IPS-18a (cell line): ENCODE results near the gene PIBF1.
"Not testable (repeated sequence)": the region's sequence is repeated elsewhere in the genome, so short reads cannot be mapped to it uniquely, and the experiment has no call there.

Experiments
- H3K27ac ChIP-seq: one replicate; pipeline ENCODE4 v1.5.1; 2013; ENCODE audit warnings: low read length
- H3K27me3 ChIP-seq: one replicate; pipeline ENCODE4 v1.6.1; 2013; ENCODE audit warnings: mild to moderate bottlenecking, low read length; ENCODE audit not compliant: control insufficient read depth, insufficient read depth
- H3K36me3 ChIP-seq: one replicate; pipeline ENCODE4 v1.6.1; 2013; ENCODE audit warnings: low read depth, low read length; ENCODE audit not compliant: control insufficient read depth
- H3K4me1 ChIP-seq: one replicate; pipeline ENCODE4 v1.6.1; 2013; ENCODE audit warnings: low read depth, low read length; ENCODE audit not compliant: control insufficient read depth
- H3K4me3 ChIP-seq: one replicate; pipeline ENCODE4 v1.5.1; 2013; ENCODE audit warnings: low read length
- H3K9ac ChIP-seq: one replicate; pipeline ENCODE4 v1.6.1; 2013; ENCODE audit warnings: mild to moderate bottlenecking, low read length, moderate library complexity
- H3K9me3 ChIP-seq: one replicate; pipeline ENCODE4 v1.6.1; 2013; ENCODE audit warnings: low read depth, low read length; ENCODE audit not compliant: control insufficient read depth

The PIBF1 gene

DNA sequence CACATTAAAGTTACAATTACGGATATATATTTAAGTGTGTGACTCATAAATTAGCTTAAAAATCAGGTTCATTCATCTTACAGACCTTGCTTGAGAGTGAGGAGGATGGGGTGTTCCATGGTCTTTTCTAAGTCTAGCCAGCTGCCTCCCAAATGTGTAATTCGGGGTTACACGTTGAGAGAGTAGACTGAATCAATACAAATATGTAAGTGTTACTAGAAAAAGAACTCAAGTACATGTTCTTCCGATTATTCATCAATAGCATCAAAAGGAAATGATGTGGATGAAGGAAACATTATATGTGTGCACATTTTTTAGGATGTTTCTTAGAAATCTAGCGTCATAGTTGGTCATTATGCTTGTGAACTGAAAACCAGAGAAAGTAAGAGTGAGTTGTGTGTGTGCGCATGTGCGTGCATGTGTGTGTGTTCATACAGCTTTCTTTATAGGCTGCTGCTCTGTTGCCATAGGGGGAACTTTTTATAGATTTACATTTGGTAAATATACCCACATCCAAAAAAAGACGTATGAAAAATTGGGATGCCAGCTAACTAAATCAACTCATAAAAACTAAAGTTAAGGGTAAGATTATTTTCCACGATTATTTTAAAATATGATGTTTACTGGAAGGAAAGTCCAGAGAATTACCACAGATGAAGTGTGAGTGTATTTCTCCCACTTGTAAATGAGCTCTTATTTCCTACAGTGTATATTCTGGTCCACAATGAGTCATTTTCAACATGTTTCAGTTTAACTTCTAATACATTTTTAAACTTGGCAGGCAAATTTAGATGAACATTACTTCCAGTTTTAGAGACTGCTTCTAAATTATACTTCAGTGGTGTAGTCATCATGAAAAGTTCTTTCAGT lies 82.4 kb downstream of the PIBF1 start:
- Histone ChIP-seq H3K36me3 (no peaks in the 10 kb centered on the region), H3K4me1 (no peaks in the 10 kb centered on the region), H3K9me3 (no peaks in the 10 kb centered on the region), H3K9ac (no peak overlapping the region), H3K4me3 (no peak overlapping the region), H3K27ac (no peak overlapping the region), H3K27me3 (no peaks in the 10 kb centered on the region)

DNA sequence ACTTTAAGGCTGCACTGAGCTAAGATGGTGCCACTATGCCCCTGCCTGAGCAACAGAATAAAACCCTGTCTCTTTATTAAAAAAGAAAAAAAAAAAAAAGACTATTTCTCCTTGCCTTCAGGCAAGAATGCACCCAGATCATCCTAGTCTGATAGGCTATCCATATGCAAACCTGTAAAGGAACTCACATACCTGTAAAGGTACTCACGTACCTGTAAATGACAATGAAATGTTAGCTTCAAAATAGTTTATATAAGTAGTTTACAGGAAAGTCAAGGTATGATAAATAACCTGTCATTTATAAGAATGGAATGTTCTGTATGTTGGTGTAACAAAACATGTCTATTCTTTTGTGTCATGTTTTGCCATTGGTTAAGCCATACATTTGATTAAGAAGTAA lies 86.3 kb downstream of the PIBF1 start:
- Histone ChIP-seq H3K27me3 (no peaks in the 10 kb centered on the region), H3K4me3 (no peak overlapping the region), H3K4me1 (no peaks in the 10 kb centered on the region), H3K9me3 (no peaks in the 10 kb centered on the region), H3K36me3 (no peaks in the 10 kb centered on the region), H3K9ac (no peak overlapping the region), H3K27ac (no peak overlapping the region)

DNA sequence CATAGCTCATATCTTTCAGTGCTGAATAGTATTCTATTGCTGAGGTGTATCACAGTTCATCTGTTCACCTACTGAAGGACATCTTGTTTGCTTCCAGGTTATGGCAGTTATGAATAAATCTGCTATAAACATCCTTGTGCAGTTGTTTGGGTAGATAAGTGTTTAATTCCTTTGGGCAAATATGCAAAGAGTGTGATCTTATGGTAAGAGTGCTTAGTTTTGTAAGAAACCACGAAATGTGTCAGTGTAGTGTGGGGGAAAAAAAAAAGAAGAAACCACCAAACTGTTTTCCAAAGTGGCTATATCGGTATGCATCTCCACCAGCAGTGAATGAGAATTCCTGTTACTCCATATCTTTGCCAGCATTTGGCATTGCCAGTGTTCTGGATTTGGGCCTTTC lies 93.3 kb downstream of the PIBF1 start:
- Histone ChIP-seq H3K4me3 (no peak overlapping the region), H3K27ac (no peak overlapping the region), H3K9me3 (no peaks in the 10 kb centered on the region)

DNA sequence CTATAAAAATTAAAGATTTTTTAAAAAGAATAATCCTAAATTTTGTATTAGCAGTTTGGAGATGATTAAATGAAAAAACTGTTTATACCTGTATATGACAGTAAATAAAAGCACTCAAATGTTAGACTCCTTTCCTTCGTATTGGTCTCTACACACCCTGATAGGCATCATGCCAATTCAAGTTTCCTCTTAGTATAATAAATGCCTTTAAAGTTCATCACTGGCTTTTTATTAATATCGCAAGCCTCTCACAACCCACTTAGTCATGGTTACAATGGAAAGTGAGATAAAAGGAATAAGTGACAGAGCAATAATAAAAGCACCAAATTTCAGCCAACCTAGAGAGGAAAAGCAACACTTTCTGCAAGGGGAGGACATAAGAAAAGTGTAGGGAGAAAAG lies 102.2 kb downstream of the PIBF1 start:
- no peaks in the 10 kb centered on the region for H3K36me3 ChIP-seq
- H3K4me1 ChIP-seq: no peaks in the 10 kb centered on the region
- H3K9me3 ChIP-seq: no peaks in the 10 kb centered on the region
- H3K9ac ChIP-seq: no peak overlapping the region
- H3K4me3 ChIP-seq: no peak overlapping the region
- H3K27me3 ChIP-seq: no peaks in the 10 kb centered on the region
- H3K27ac ChIP-seq: no peak overlapping the region

More for the DNA sequence above, 93.3 kb downstream of the PIBF1 start:
- Histone ChIP-seq H3K4me1 (no peaks in the 10 kb centered on the region), H3K9ac (no peak overlapping the region), H3K36me3 (no peaks in the 10 kb centered on the region), H3K27me3 (no peaks in the 10 kb centered on the region)

DNA sequence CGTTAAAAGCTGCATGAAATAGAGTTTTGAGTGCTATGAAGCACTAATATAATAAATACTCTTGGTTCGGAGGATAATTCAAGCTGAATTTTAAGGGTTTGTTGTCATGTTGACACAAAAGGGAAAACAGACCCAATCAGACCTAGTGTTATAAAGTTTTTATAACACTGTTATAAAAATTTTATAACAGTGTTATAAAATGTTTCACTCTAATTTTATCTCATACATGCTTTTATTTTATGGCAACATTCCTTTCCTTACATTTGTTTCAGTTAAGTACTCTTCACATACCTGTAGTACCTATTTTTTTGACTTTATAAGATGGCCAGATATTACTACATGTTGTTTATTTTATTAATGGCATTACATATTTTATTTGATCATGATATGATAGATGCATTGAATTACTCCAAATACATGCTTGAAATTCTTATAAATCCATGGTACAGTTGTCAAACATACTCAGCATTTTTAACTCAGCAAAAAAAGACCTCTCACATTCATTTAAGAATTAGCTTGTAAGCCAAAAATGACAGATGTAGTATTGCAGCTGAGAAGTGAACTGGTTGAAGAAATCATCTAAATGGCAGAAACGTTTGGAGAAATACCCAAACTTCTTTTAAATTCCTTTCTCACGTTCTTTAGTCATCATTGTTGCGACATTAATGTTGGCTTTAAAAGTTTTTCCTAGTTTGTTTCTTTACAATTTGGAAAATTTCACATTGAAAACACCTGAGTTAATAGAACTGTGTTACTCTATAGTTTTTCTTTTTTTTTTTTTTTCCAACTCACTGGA lies 104.5 kb downstream of the PIBF1 start:
- no peak overlapping the region for H3K4me3 ChIP-seq
- H3K4me1 ChIP-seq: no peaks in the 10 kb centered on the region
- H3K9ac ChIP-seq: no peak overlapping the region
- H3K36me3 ChIP-seq: no peaks in the 10 kb centered on the region
- no peak overlapping the region for H3K27ac ChIP-seq
- H3K9me3 ChIP-seq: no peaks in the 10 kb centered on the region
- no peaks in the 10 kb centered on the region for H3K27me3 ChIP-seq

DNA sequence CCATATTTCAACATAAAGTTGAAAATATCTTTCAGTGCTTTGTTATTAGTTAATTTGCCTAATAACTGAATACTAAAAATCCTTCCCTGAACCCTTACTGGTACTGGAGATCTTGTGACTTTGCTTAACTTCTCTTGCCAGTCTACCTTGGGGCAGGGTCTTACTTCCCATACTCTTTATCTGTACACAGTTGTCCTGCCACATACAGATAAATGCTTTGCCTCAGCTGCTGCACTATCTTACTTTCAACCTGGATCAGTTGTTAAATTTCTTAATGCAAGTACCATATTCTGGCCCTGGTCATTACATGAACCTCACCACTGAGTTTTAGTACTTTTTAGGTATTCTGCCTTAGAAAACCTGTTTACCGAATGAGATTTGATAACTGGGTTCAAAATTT lies 107.6 kb downstream of the PIBF1 start:
- H3K4me1 ChIP-seq: no peaks in the 10 kb centered on the region
- H3K9ac ChIP-seq: no peak overlapping the region
- no peak overlapping the region for H3K4me3 ChIP-seq
- H3K27ac ChIP-seq: no peak overlapping the region
- no peaks in the 10 kb centered on the region for H3K36me3 ChIP-seq
- H3K9me3 ChIP-seq: no peaks in the 10 kb centered on the region
- no peaks in the 10 kb centered on the region for H3K27me3 ChIP-seq

DNA sequence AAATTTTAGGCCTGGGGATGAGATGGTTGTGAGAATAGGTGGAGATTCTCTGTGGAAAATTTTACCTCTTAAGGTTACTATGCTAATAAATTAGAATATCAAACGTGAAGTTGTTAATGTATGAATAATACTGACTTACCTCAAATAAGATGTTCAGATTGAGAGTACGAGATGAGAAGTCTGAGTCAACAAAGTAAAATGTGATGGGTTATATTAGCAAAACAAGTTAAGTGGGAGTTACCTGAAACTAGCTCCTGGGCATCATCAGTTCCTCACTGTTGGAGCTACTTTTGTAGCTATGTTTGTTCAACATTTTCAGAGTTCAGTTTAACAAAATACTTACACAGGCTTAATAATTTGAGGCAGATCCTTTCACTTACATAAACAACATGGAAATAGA lies 108.6 kb downstream of the PIBF1 start:
- Histone ChIP-seq H3K4me3 (no peak overlapping the region), H3K27ac (no peak overlapping the region), H3K9ac (no peak overlapping the region), H3K27me3 (no peaks in the 10 kb centered on the region), H3K36me3 (peaks cover under 1% of the 10 kb centered on the region), H3K4me1 (no peaks in the 10 kb centered on the region), H3K9me3 (no peaks in the 10 kb centered on the region)

DNA sequence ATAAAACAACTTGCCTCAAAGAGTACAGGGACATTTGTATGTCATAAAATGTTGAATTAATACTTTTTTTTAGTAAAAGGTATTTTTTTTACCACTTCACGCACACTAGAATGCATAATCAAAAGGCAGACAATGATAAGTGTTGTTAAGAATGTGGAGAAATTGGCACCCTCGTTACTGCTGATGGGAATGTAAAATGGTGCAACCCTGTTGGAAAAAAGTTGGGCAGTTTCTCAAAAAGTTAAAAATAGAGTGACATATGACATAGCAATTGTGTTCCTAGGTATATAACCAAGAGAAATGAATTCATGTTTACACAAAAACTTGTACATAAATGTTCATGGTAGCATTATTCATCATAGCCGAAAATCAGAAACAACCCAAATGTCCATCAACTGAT lies 109.5 kb downstream of the PIBF1 start:
- no peak overlapping the region for H3K9ac ChIP-seq
- peaks cover 6% of the 10 kb centered on the region for H3K36me3 ChIP-seq
- no peak overlapping the region for H3K4me3 ChIP-seq
- no peaks in the 10 kb centered on the region for H3K4me1 ChIP-seq
- H3K27me3 ChIP-seq: no peaks in the 10 kb centered on the region
- no peaks in the 10 kb centered on the region for H3K9me3 ChIP-seq
- no peak overlapping the region for H3K27ac ChIP-seq

DNA sequence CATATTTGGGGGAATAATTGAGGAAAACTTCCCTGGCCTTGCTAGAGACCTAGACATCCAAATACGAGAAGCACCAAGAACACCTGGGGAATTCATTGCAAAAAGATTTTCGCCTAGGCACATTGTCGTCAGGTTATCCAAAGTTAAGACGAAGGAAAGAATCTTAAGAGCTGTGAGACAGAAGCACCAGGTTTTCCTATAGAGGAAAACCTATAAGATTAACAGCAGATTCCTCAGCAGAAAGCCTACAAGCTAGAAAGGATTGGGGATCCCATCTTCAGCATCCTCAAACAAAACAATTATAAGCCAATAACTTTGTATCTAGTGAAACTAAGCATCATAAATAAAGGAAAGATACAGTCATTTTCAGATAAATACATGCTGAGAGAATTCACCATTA lies 114.9 kb downstream of the PIBF1 start:
- H3K27ac ChIP-seq: no peak overlapping the region
- no peak overlapping the region for H3K9ac ChIP-seq
- no peaks in the 10 kb centered on the region for H3K4me1 ChIP-seq

DNA sequence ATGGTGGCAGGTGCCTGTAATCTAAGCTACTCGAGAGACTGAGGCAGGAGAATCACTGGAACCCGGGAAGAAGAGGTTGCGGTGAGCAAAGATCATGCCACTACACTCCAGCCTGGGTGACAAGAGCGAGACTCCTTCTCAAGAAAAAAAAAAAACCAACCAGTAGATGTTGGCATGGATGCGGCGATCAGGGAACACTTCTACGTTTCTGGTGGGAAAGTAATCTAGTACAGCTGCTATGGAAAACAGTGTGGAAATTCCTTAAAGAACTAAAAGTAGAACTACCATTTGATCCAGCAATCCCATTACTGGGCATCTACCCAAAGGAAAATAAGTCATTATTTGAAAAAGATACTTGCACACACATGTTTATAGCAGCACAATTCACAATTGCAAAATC lies 119.6 kb downstream of the PIBF1 start:
- not testable (repeated sequence) for H3K9me3 ChIP-seq, H3K27me3 ChIP-seq, H3K9ac ChIP-seq, H3K4me1 ChIP-seq, H3K4me3 ChIP-seq, H3K27ac ChIP-seq, H3K36me3 ChIP-seq

More for the DNA sequence above, 114.9 kb downstream of the PIBF1 start:
- Histone ChIP-seq H3K4me3 (no peak overlapping the region), H3K36me3 (peaks cover 6% of the 10 kb centered on the region), H3K27me3 (no peaks in the 10 kb centered on the region), H3K9me3 (no peaks in the 10 kb centered on the region)

DNA sequence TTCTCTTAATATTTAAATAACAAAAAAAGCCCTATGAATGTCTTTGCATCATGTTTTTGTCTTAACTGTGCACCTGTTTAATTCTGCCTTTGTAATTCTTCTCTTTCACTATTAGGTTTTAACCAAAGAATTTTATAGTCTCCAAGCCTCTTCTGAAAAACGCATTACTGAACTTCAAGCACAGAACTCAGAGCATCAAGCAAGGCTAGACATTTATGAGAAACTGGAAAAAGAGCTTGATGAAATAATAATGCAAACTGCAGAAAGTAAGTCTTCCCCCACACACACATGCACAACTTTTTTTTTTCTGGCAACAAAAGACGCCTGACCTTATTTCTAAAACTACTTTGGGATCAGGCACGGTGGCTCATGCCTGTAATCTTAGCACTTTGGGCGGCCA lies 126.5 kb downstream of the PIBF1 start:
- Histone ChIP-seq H3K9ac (no peak overlapping the region), H3K27me3 (no peaks in the 10 kb centered on the region), H3K9me3 (no peaks in the 10 kb centered on the region), H3K27ac (no peak overlapping the region), H3K4me1 (peaks cover 15% of the 10 kb centered on the region), H3K4me3 (no peak overlapping the region), H3K36me3 (no peaks in the 10 kb centered on the region)
